HEK293 (cell line): ENCODE results near the gene RUSF1.

ENCODE experiments used
- CTCF ChIA-PET: fragments of 350-600 bp; formaldehyde crosslinking; extraction: SDS; loops from one replicate; lab custom pipeline; 2021; ENCODE audit warnings: antibody characterized with exemption; lab: Yijun Ruan, JAX
- POLR2A ChIA-PET: fragments of 300-600 bp; formaldehyde crosslinking; extraction: SDS; loops from one replicate; lab custom pipeline; 2020; ENCODE audit warnings: antibody characterized with exemption, inconsistent platforms; lab: Yijun Ruan, JAX
- H3K27ac ChIP-seq: fragments of 200-500 bp; sonication (Bioruptor generic); 2 replicates; pipeline ENCODE4 v1.5.1; 2014; ENCODE audit warnings: low read depth, low read length, control low read depth, inconsistent platforms; ENCODE audit errors: extremely low read depth
- H3K36me3 ChIP-seq, 2 experiments: fragments of 200-500 bp in 1 of 2; sonication (Bioruptor generic) in 1 of 2; 1 replicate in 1 of 2; 2 replicates in 1 of 2; pipeline ENCODE4 v1.5.1; 2014 to 2017; ENCODE audit warnings: inconsistent platforms in 2 of 2, low read length in 2 of 2; ENCODE audit not compliant: control insufficient read depth in 2 of 2, insufficient read depth in 1 of 2
- H3K4me1 ChIP-seq: fragments of 200-500 bp; sonication (Bioruptor generic); 2 replicates; pipeline ENCODE4 v1.5.1; 2014; ENCODE audit warnings: mild to moderate bottlenecking, low read length, inconsistent platforms; ENCODE audit not compliant: control insufficient read depth, insufficient read depth
- H3K4me3 ChIP-seq: 2 replicates; pipeline ENCODE4 v1.5.1; 2011; ENCODE audit warnings: low read depth, mild to moderate bottlenecking, control low read depth, low read length, moderate library complexity
- H3K9me3 ChIP-seq: fragments of 200-500 bp; sonication (Bioruptor generic); 2 replicates; pipeline ENCODE4 v1.5.1; 2014; ENCODE audit warnings: low read depth, low read length, inconsistent platforms; ENCODE audit not compliant: control insufficient read depth, insufficient read depth
- SP7 ChIP-seq: fragments of 450-650 bp; formaldehyde crosslinking; IDR thresholded peaks from 2 replicates; pipeline ENCODE4 v1.5.1; 2016; ENCODE audit warnings: missing biosample characterization, missing genetic modification characterization
- TRIM28 ChIP-seq: IDR thresholded peaks from 2 replicates; pipeline ENCODE4 v1.6.1; 2011; ENCODE audit warnings: low read length, control low read depth, borderline replicate concordance
- ZBTB1 ChIP-seq: fragments of 450-650 bp; formaldehyde crosslinking; IDR thresholded peaks from 2 replicates; pipeline ENCODE4 v1.5.1; 2016; ENCODE audit warnings: missing biosample characterization, missing genetic modification characterization
- ZBTB8A ChIP-seq: fragments of 450-650 bp; formaldehyde crosslinking; IDR thresholded peaks from 2 replicates; pipeline ENCODE4 v1.5.1; 2016; ENCODE audit warnings: missing biosample characterization, missing genetic modification characterization
- ZFP3 ChIP-seq: fragments of 450-650 bp; formaldehyde crosslinking; IDR thresholded peaks from 2 replicates; pipeline ENCODE4 v1.5.1; 2016; ENCODE audit warnings: low read depth, missing biosample characterization, missing genetic modification characterization
- ZFP41 ChIP-seq: fragments of 450-650 bp; formaldehyde crosslinking; IDR thresholded peaks from 2 replicates; pipeline ENCODE4 v1.5.1; 2016; ENCODE audit warnings: missing biosample characterization, missing genetic modification characterization, borderline replicate concordance
- ZNF157 ChIP-seq: fragments of 450-650 bp; formaldehyde crosslinking; IDR thresholded peaks from 2 replicates; pipeline ENCODE4 v1.5.1; 2016; ENCODE audit warnings: missing biosample characterization, missing genetic modification characterization
- ZNF169 ChIP-seq: fragments of 450-650 bp; formaldehyde crosslinking; IDR thresholded peaks from 2 replicates; pipeline ENCODE4 v1.5.1; 2016; ENCODE audit warnings: missing biosample characterization, missing genetic modification characterization
- ZNF19 ChIP-seq: fragments of 450-650 bp; formaldehyde crosslinking; IDR thresholded peaks from 2 replicates; pipeline ENCODE4; 2016; ENCODE audit warnings: missing biosample characterization, missing genetic modification characterization, low read depth
- ZNF2 ChIP-seq: fragments of 450-650 bp; formaldehyde crosslinking; IDR thresholded peaks from 2 replicates; pipeline ENCODE4 v1.5.1; 2016; ENCODE audit warnings: missing biosample characterization, missing genetic modification characterization
- ZNF292 ChIP-seq: fragments of 450-650 bp; formaldehyde crosslinking; IDR thresholded peaks from 2 replicates; pipeline ENCODE4 v1.5.1; 2016; ENCODE audit warnings: low read depth, missing biosample characterization, missing genetic modification characterization, borderline replicate concordance
- ZNF354C ChIP-seq: fragments of 450-650 bp; formaldehyde crosslinking; IDR thresholded peaks from 2 replicates; pipeline ENCODE4 v1.5.1; 2016; ENCODE audit warnings: missing biosample characterization, missing genetic modification characterization, low read depth, borderline replicate concordance
- ZNF510 ChIP-seq: fragments of 450-650 bp; formaldehyde crosslinking; IDR thresholded peaks from 2 replicates; pipeline ENCODE4 v1.5.1; 2018; ENCODE audit warnings: mild to moderate bottlenecking, missing genetic modification characterization, missing biosample characterization; ENCODE audit not compliant: insufficient replicate concordance
- ZNF529 ChIP-seq: fragments of 450-650 bp; formaldehyde crosslinking; IDR thresholded peaks from 2 replicates; pipeline ENCODE4 v1.5.1; 2017; ENCODE audit warnings: missing genetic modification characterization, missing biosample characterization; ENCODE audit not compliant: insufficient replicate concordance
- ZNF544 ChIP-seq: fragments of 450-650 bp; formaldehyde crosslinking; IDR thresholded peaks from 2 replicates; pipeline ENCODE4 v1.5.0; 2017; ENCODE audit warnings: missing biosample characterization, missing genetic modification characterization
- ZNF621 ChIP-seq: fragments of 450-650 bp; formaldehyde crosslinking; IDR thresholded peaks from 2 replicates; pipeline ENCODE4 v1.5.1; 2017; ENCODE audit warnings: missing biosample characterization, missing genetic modification characterization
- ZNF654 ChIP-seq: fragments of 450-650 bp; formaldehyde crosslinking; IDR thresholded peaks from 2 replicates; pipeline ENCODE4 v1.5.1; 2016; ENCODE audit warnings: low read depth, missing biosample characterization, missing genetic modification characterization
- ZNF660 ChIP-seq: fragments of 450-650 bp; IDR thresholded peaks from 2 replicates; pipeline ENCODE4 v1.5.1; 2018; ENCODE audit warnings: missing biosample characterization, mild to moderate bottlenecking, missing genetic modification characterization
- ZNF701 ChIP-seq: fragments of 450-650 bp; formaldehyde crosslinking; IDR thresholded peaks from 2 replicates; pipeline ENCODE4 v1.5.1; 2016; ENCODE audit warnings: missing biosample characterization, missing genetic modification characterization
- ZNF768 ChIP-seq: fragments of 450-650 bp; formaldehyde crosslinking; IDR thresholded peaks from 2 replicates; pipeline ENCODE4 v1.5.1; 2018; ENCODE audit warnings: missing biosample characterization, mild to moderate bottlenecking, missing genetic modification characterization
- ZSCAN30 ChIP-seq: fragments of 450-650 bp; IDR thresholded peaks from 2 replicates; pipeline ENCODE4 v1.5.1; 2018; ENCODE audit warnings: missing biosample characterization, mild to moderate bottlenecking, missing genetic modification characterization, moderate library complexity
- TF ChIP-seq, protein P1 (sequence below): fragments of 450-650 bp; formaldehyde crosslinking; IDR thresholded peaks from 2 replicates; pipeline ENCODE4 v1.5.1; 2016; ENCODE audit warnings: missing biosample characterization, missing genetic modification characterization
- TF ChIP-seq, protein P2 (sequence below): fragments of 450-650 bp; formaldehyde crosslinking; IDR thresholded peaks from 2 replicates; pipeline ENCODE4 v1.5.1; 2016; ENCODE audit warnings: missing biosample characterization, missing genetic modification characterization
- TF ChIP-seq, protein P3 (sequence below): fragments of 450-650 bp; formaldehyde crosslinking; IDR thresholded peaks from 2 replicates; pipeline ENCODE4; 2016; ENCODE audit warnings: missing biosample characterization, missing genetic modification characterization

Gene RUSF1

DNA sequence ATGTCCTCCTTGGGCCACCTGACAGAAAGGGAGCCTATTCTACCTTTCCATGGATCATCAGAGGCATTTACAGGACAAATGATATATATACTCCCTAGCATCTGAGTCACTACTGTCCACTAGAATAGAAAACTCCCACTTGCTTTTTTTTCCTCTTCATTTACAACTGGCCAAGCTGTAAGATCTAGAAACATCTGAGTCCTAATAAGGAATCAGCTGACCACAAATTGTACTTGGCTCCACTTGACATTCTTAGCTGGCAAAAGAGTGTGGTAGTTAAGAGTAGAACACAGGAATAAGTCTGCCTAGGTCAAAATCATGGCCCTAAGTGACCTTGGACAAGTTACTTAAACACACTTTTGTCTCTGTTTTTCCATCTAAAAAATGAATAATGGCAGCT is 5.2 kb downstream of the RUSF1 start (continued):
- TF ChIP-seq ZNF701 (tag by site-specific recombination), result no peak
- TF ChIP-seq ZSCAN30, result no peak

DNA sequence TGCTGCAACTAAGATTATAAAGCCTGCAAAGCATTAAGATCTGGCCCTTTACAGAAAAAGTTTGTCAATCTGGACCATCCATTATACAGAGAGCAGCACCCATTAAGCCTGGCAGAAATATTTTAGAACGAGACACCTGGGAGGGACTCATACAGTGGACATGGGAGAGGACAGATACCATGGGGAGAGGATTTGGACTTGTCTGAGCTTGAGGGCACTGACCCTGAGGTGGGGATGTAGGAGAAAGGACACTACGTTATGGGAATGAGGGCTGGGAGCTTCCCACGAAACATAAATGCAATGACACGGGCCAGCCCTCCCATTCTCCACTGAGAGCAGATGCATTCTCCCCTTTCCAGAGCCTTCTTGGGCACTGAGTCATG is 6.2 kb downstream of the RUSF1 start:
- ChIA-PET CTCF (interaction anchor here (1.0 kb wide), 1 partner anchor 49 kb away, joined by 4 read pairs; no protein-coding TSS in a partner anchor), POLR2A (no interaction called here)
- no peak overlapping the region for H3K27ac ChIP-seq
- TF ChIP-seq ZNF768 (no peak), ZNF544 (tag by site-specific recombination) (no peak), ZFP3 (tag by site-specific recombination) (no peak), ZBTB8A (tag by site-specific recombination) (no peak), ZNF660 (tag by site-specific recombination) (no peak), ZNF529 (tag by site-specific recombination) (no peak), ZNF2 (tag by site-specific recombination) (no peak), ZNF510 (tag by site-specific recombination) (no peak), ZNF621 (tag by site-specific recombination) (no peak)
- H3K4me3 ChIP-seq, result no peak overlapping the region
- H3K9me3 ChIP-seq, result no peaks in the 10 kb centered on the region
- H3K36me3 ChIP-seq, result peaks cover 0 to 40% of the 10 kb centered on the region in 2 experiments; a peak in 2 of 3 replicates
- H3K4me1 ChIP-seq, result no peaks in the 10 kb centered on the region

DNA sequence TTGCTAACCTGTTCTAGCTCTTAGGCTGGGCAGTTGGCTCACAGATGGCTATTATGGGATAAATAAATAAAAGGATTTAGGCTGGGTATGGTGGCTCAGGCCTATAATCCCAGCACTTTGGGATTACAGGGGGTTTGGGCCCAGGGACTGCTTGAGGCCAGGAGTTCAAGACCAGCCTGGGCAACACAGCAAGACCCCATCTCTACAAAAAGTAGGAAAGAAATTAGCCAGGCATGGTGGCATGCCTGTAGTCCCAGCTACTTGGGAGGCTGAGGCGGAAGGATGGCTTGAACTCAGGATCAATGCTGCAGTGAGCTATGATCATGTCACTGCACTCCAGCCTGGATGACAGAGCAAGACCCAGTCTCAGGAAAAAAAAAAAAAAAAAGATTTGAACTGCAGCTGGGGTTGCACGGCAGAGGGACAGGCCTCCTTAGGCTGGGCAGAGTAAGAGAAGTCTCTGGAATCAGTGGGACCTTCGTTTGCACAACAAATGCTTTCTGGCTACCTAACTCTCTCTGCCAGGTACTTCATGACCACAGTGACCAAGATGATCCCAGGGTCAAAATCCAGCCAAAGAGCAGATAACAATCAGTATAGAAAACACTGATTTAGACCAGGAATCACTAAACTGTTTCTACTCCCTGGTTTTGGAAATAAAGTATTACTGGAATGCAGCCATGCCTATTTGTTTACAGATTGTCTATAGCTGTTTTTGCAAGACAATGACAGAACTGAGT is 6.8 kb downstream of the RUSF1 start:
- no peaks in the 10 kb centered on the region for H3K4me1 ChIP-seq
- POLR2A ChIA-PET, result no interaction called here
- H3K4me3 ChIP-seq, result no peak overlapping the region
- H3K27ac ChIP-seq, result no peak overlapping the region
- CTCF ChIA-PET, result interaction anchor here (1.0 kb wide), 1 partner anchor 49 kb away, joined by 4 read pairs; no protein-coding TSS in a partner anchor
- H3K9me3 ChIP-seq, result no peaks in the 10 kb centered on the region
- peaks cover 0 to 45% of the 10 kb centered on the region in 2 experiments; a peak in 2 of 3 replicates for H3K36me3 ChIP-seq
- TF ChIP-seq, protein P1, sequence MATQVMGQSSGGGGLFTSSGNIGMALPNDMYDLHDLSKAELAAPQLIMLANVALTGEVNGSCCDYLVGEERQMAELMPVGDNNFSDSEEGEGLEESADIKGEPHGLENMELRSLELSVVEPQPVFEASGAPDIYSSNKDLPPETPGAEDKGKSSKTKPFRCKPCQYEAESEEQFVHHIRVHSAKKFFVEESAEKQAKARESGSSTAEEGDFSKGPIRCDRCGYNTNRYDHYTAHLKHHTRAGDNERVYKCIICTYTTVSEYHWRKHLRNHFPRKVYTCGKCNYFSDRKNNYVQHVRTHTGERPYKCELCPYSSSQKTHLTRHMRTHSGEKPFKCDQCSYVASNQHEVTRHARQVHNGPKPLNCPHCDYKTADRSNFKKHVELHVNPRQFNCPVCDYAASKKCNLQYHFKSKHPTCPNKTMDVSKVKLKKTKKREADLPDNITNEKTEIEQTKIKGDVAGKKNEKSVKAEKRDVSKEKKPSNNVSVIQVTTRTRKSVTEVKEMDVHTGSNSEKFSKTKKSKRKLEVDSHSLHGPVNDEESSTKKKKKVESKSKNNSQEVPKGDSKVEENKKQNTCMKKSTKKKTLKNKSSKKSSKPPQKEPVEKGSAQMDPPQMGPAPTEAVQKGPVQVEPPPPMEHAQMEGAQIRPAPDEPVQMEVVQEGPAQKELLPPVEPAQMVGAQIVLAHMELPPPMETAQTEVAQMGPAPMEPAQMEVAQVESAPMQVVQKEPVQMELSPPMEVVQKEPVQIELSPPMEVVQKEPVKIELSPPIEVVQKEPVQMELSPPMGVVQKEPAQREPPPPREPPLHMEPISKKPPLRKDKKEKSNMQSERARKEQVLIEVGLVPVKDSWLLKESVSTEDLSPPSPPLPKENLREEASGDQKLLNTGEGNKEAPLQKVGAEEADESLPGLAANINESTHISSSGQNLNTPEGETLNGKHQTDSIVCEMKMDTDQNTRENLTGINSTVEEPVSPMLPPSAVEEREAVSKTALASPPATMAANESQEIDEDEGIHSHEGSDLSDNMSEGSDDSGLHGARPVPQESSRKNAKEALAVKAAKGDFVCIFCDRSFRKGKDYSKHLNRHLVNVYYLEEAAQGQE (tag by site-specific recombination), result no peak
- no peak for TF ChIP-seq ZNF510 (tag by site-specific recombination)
- TF ChIP-seq ZNF354C, result no peak
- no peak for TF ChIP-seq ZNF169 (tag by site-specific recombination)
- TF ChIP-seq ZNF292 (tag by site-specific recombination), result no peak
- TF ChIP-seq ZNF19 (tag by site-specific recombination), result no peak
- TF ChIP-seq ZNF157 (tag by site-specific recombination), result no peak
- TF ChIP-seq, protein P2, sequence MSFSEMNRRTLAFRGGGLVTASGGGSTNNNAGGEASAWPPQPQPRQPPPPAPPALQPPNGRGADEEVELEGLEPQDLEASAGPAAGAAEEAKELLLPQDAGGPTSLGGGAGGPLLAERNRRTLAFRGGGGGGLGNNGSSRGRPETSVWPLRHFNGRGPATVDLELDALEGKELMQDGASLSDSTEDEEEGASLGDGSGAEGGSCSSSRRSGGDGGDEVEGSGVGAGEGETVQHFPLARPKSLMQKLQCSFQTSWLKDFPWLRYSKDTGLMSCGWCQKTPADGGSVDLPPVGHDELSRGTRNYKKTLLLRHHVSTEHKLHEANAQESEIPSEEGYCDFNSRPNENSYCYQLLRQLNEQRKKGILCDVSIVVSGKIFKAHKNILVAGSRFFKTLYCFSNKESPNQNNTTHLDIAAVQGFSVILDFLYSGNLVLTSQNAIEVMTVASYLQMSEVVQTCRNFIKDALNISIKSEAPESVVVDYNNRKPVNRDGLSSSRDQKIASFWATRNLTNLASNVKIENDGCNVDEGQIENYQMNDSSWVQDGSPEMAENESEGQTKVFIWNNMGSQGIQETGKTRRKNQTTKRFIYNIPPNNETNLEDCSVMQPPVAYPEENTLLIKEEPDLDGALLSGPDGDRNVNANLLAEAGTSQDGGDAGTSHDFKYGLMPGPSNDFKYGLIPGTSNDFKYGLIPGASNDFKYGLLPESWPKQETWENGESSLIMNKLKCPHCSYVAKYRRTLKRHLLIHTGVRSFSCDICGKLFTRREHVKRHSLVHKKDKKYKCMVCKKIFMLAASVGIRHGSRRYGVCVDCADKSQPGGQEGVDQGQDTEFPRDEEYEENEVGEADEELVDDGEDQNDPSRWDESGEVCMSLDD, result no peak
- no peak for TF ChIP-seq ZNF654 (tag by site-specific recombination)
- no peak for TF ChIP-seq ZBTB1 (tag by site-specific recombination)
- TF ChIP-seq ZFP41 (tag by site-specific recombination), result no peak
- no peak for TF ChIP-seq TRIM28
- TF ChIP-seq SP7 (tag by site-specific recombination), result no peak
- TF ChIP-seq, protein P3, sequence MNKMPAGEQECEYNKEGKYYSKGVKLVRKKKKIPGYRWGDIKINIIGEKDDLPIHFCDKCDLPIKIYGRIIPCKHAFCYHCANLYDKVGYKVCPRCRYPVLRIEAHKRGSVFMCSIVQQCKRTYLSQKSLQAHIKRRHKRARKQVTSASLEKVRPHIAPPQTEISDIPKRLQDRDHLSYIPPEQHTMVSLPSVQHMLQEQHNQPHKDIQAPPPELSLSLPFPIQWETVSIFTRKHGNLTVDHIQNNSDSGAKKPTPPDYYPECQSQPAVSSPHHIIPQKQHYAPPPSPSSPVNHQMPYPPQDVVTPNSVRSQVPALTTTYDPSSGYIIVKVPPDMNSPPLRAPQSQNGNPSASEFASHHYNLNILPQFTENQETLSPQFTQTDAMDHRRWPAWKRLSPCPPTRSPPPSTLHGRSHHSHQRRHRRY, result no peak
